GM19023 (cell line): Measurements from ENCODE around the gene ABHD17A.

ENCODE experiments used
- ATAC-seq: cut with Tn5 transposase; IDR thresholded peaks from one replicate; pipeline ENCODE4 v1.9.1; 2021; ENCODE audit warnings: mild to moderate bottlenecking, moderate library complexity; ENCODE audit not compliant: unreplicated experiment

Gene ABHD17A

GRCh38 chr19:1854542-1855039, 30.7 kb downstream of the ABHD17A start:
- ATAC-seq, result no peak

GRCh38 chr19:1854039-1854541, 31.2 kb downstream of the ABHD17A start:
- no peak for ATAC-seq

- no peak for ATAC-seq
These were observed 31.8 kb downstream of the ABHD17A start for GRCh38 chr19:1853295-1854038.

- no peak for ATAC-seq
These were observed 32.6 kb downstream of the ABHD17A start for GRCh38 chr19:1852581-1853128.

- ATAC-seq, result no peak
These were observed 33.4 kb downstream of the ABHD17A start for GRCh38 chr19:1851654-1852580.

GRCh38 chr19:1850809-1851653, 34.3 kb downstream of the ABHD17A start:
- no peak for ATAC-seq

- ATAC-seq, result no peak
These were observed 35.4 kb downstream of the ABHD17A start for GRCh38 chr19:1849886-1850398.

- ATAC-seq, result no peak
These were observed 36.2 kb downstream of the ABHD17A start for GRCh38 chr19:1849132-1849474.

GRCh38 chr19:1848399-1849131, 36.7 kb downstream of the ABHD17A start, which contains the start of gene REXO1:
TSS of gene REXO1 (minus strand) at chr19:1848483. CDS start at chr19:1848358, 125 bp downstream.
- ATAC-seq, result peak; percentile 65

- ATAC-seq, result peak; percentile 23
These were observed 37.5 kb downstream of the ABHD17A start for GRCh38 chr19:1847684-1848398.

- no peak for ATAC-seq
These were observed 38.0 kb downstream of the ABHD17A start for GRCh38 chr19:1847348-1847683.

GRCh38 chr19:1846517-1847204, 38.6 kb downstream of the ABHD17A start:
- ATAC-seq, result no peak

GRCh38 chr19:1845642-1846041, 39.7 kb downstream of the ABHD17A start:
- no peak for ATAC-seq

- no peak for ATAC-seq
These were observed 40.2 kb downstream of the ABHD17A start for GRCh38 chr19:1845125-1845515.

- no peak for ATAC-seq
These were observed 40.7 kb downstream of the ABHD17A start for GRCh38 chr19:1844513-1845124.

- no peak for ATAC-seq
These were observed 41.5 kb downstream of the ABHD17A start for GRCh38 chr19:1843646-1844394.

- no peak for ATAC-seq
These were observed 42.2 kb downstream of the ABHD17A start for GRCh38 chr19:1843116-1843515.
